ENCODE results near the gene LRRC56. TPM values are rescaled to one million over a fixed set of nuclear protein-coding genes. Genes with fewer than 3 reads are reported as not detected.

Gene LRRC56
- total and polyA plus RNA-seq, 2 experiments from 2014 or later, result 0.73 to 0.87 TPM

GRCh38 chr11:550021-550745 is 12.9 kb downstream of the LRRC56 start (continued):
- no peak for TF ChIP-seq REST (IDR thresholded peaks at IDR 0.05; ENCODE audit: unreplicated experiment)
- no peak for TF ChIP-seq POLR2AphosphoS5 (IDR thresholded peaks at IDR 0.05; ENCODE audit: low read depth)
- TF ChIP-seq ZNF331 (CRISPR knock-in tag; IDR thresholded peaks at IDR 0.05; ENCODE audit: low read depth), result no peak
- TF ChIP-seq EZH2 (IDR thresholded peaks at IDR 0.05; ENCODE audit: low read depth, unreplicated experiment), result no peak
- TF ChIP-seq NANOG (IDR thresholded peaks at IDR 0.05; ENCODE audit: borderline replicate concordance), result no peak
- TF ChIP-seq, protein P1, sequence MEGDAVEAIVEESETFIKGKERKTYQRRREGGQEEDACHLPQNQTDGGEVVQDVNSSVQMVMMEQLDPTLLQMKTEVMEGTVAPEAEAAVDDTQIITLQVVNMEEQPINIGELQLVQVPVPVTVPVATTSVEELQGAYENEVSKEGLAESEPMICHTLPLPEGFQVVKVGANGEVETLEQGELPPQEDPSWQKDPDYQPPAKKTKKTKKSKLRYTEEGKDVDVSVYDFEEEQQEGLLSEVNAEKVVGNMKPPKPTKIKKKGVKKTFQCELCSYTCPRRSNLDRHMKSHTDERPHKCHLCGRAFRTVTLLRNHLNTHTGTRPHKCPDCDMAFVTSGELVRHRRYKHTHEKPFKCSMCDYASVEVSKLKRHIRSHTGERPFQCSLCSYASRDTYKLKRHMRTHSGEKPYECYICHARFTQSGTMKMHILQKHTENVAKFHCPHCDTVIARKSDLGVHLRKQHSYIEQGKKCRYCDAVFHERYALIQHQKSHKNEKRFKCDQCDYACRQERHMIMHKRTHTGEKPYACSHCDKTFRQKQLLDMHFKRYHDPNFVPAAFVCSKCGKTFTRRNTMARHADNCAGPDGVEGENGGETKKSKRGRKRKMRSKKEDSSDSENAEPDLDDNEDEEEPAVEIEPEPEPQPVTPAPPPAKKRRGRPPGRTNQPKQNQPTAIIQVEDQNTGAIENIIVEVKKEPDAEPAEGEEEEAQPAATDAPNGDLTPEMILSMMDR (conservative IDR thresholded peaks at IDR 0.05; ENCODE audit: low read depth in 2 of 2), result no peak

DNA sequence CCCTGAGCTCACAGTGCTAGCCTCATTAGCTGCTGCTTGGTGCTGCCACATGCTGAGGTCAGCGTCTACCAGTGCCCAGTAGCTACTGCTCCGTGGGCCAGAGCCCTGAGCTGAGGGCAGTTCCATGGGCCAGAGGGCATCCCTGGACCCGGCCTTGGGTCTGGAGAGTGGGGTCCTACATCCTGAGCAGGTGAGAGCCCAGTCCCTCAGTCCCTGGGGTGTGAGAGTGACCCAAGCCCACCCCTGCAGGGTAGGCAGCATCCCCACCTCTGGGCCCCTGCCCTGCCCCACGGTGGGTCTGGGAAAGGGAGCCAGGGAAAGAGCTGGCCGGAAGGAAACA is 13.4 kb downstream of the LRRC56 start:
- Histone ChIP-seq H4K20me1 (replicated peaks; ENCODE audit: insufficient read depth) (no peaks in the 10 kb centered on the region), H3K4me3 (no peak overlapping the region), H3K9me2 (ENCODE audit: insufficient read depth) (no peaks in the 10 kb centered on the region), H3K36me3 (ENCODE audit: insufficient read depth) (no peaks in the 10 kb centered on the region), H3K4me1 (ENCODE audit: insufficient read depth) (no peaks in the 10 kb centered on the region), H3F3A (replicated peaks; ENCODE audit: low read depth) (0 out of 2 replicates have a peak, but pooled peaks cover 7% of the 10 kb centered on the region), H3K4me2 (no peak overlapping the region), H2AFZ (no peak overlapping the region), H3K79me2 (replicated peaks; ENCODE audit: insufficient read depth) (no peaks in the 10 kb centered on the region), H3K27ac (ENCODE audit: low read depth) (no peak overlapping the region), H3K27me3 (ENCODE audit: insufficient read depth) (peaks cover 3% of the 10 kb centered on the region)
- no peak for ATAC-seq
- Mint-ChIP-seq H3K36me3 (ENCODE audit: low read depth) (no peaks in the 10 kb centered on the region), H3K4me1 (no peaks in the 10 kb centered on the region), H3K9me3 (no peaks in the 10 kb centered on the region), H3K27me3 (ENCODE audit: insufficient read depth, low read depth, poor library complexity) (peaks cover 8% of the 10 kb centered on the region), H3K4me3 (no peak overlapping the region), H3K27ac (no peak overlapping the region)
- DNase-seq (ENCODE audit: low spot score), result no peak
- TF ChIP-seq EZH2phosphoT487 (IDR thresholded peaks at IDR 0.05; ENCODE audit: unreplicated experiment) (no peak), CREB1 (CRISPR knock-in tag; IDR thresholded peaks at IDR 0.05; ENCODE audit: low read depth) (no peak), REST (IDR thresholded peaks at IDR 0.05; ENCODE audit: unreplicated experiment) (no peak), POLR2AphosphoS5 (IDR thresholded peaks at IDR 0.05; ENCODE audit: low read depth) (no peak), ZNF331 (CRISPR knock-in tag; IDR thresholded peaks at IDR 0.05; ENCODE audit: low read depth) (no peak)

Data from GM23338 (cell line).